Right lobe of liver (tissue), 6 donors: ENCODE data around the gene INAFM1. TPM values are rescaled to one million over a fixed set of nuclear protein-coding genes. Genes with fewer than 3 reads are reported as not detected.
A peak's percentile ranks its signal among the peaks of the same experiment; 100 is the strongest.
"Not testable (repeated sequence)": the region's sequence is repeated elsewhere in the genome, so short reads cannot be mapped to it uniquely, and the experiment has no call there.

Source experiments
- ATAC-seq, 4 donors: fragments of 200-7000 bp; cut with Tn5 transposase; one replicate each; pipeline ENCODE4 v1.9.1; 2020; ENCODE audit warnings: mild to moderate bottlenecking in 4 of 4, moderate library complexity in 4 of 4
- DNase-seq, 3 donors: peaks; one replicate each; pipeline ENCODE4 v3.0.0-alpha.2; 2020
- H3K27ac ChIP-seq, 3 donors: fragments of 200-600 bp; one replicate each; pipeline ENCODE4 v1.8.0; 2022
- H3K27me3 ChIP-seq, 2 donors: fragments of 200-600 bp; one replicate each; pipeline ENCODE4 v1.8.0; 2022
- H3K36me3 ChIP-seq, 4 donors: fragments of 200-600 bp; sonication (generic) in 1 of 4; one replicate each; pipeline versions ENCODE4 v1.5.1 to v1.8.0; 2017 to 2022; ENCODE audit warnings: control low read depth in 1 of 4
- H3K4me1 ChIP-seq, 4 donors: fragments of 200-600 bp; sonication (generic) in 1 of 4; one replicate each; pipeline versions ENCODE4 v1.5.1 to v1.8.0; 2017 to 2022; ENCODE audit warnings: control low read depth in 1 of 4
- H3K4me3 ChIP-seq, 3 donors: fragments of 200-600 bp; one replicate each; pipeline ENCODE4 v1.8.0; 2022
- H3K9me3 ChIP-seq, 4 donors: fragments of 200-600 bp; sonication (generic) in 1 of 4; one replicate each; pipeline versions ENCODE4 v1.5.1 to v1.8.0; 2017 to 2022; ENCODE audit warnings: control low read depth in 1 of 4
- POLR2A ChIP-seq: fragments of 450-650 bp; IDR thresholded peaks from one replicate; pipeline ENCODE4 v1.6.1; 2017; ENCODE audit warnings: antibody characterized with exemption, mild to moderate bottlenecking
- WGBS: methylation state at CpG from one replicate; pipeline ENCODE4 v1.1.6; 2018; ENCODE audit warnings: low coverage, low lambda C conversion rate; ENCODE audit not compliant: insufficient coverage; ENCODE audit errors: missing lambda C conversion rate; 5-methylcytosine and 5-hydroxymethylcytosine counted together
- intact Hi-C, 2 donors: fragments of 100-400 bp; cut with DNase I; formaldehyde crosslinking; loops; one replicate each; pipeline versions ENCODE4 v1.11.2 to v1.14.1; 2022
- total RNA-seq, 6 experiments: library from RNA; depleted of rRNA in 2 of 6; stranded (reverse); fragments of >200 nt in 2 of 6; fragmentation: NEBNext Ultra II Directional in 3 of 6; extraction: Animal tissue kit (Norgen Biotek cat#: 25700) in 3 of 6; gene quantifications; one replicate each; pipeline versions ENCODE4 v1.1.0 to v1.2.4, GENCODE V29; 2016 to 2023
- TF ChIP-seq, protein P1 (sequence below), 4 donors: fragments of 200-600 bp in 3 of 4; fragments of 450-650 bp in 1 of 4; IDR thresholded peaks; one replicate each; pipeline versions ENCODE4 v1.5.1 to v1.8.0; 2016 to 2022; ENCODE audit warnings: antibody characterized with exemption in 4 of 4, mild to moderate bottlenecking in 2 of 4
- donor health status: DM: no; HTN: yes; CAD: no.
- donor health status: DM: no; HTN: no; CAD: no.
- donor health status: DM: no; HTN: no; CAD: no.
- donor health status: DM: no; HTN: yes; CAD: no.
- donor health status: DM: no; HTN: yes; CAD: no.

INAFM1 gene
- total RNA-seq, 6 experiments from 2014 or later = 2.2 to 5.8 (median 4.4) TPM

DNA sequence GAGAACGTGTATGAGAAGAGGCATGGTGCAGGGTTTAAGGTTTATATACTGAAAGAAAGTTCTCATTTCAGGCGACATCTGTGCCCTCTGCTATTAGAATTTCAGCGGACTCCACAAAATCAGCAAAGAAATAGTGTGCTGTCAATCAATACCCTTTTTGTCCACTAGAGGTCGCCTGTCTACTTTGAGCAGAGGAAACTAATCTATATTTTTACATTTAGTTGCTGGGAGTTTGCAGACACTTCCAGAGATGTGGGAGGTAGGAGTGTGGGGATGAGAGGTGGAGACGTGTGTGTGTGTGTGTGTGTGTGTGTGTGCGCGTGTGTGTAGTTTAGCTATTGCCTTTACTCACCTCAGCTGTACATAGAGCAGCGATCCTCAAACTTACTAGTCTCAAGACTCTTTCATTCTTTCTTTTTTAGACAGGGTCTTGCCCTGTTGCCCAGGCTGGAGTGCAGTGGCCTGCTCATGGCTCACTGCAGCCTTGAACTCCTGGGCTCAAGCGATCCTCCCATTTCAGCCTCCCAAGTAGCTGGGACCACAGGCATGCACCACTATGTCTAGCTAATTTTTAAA, 9.7 kb downstream of the INAFM1 start:
- TF ChIP-seq POLR2A = no peak
- TF ChIP-seq, protein P1, sequence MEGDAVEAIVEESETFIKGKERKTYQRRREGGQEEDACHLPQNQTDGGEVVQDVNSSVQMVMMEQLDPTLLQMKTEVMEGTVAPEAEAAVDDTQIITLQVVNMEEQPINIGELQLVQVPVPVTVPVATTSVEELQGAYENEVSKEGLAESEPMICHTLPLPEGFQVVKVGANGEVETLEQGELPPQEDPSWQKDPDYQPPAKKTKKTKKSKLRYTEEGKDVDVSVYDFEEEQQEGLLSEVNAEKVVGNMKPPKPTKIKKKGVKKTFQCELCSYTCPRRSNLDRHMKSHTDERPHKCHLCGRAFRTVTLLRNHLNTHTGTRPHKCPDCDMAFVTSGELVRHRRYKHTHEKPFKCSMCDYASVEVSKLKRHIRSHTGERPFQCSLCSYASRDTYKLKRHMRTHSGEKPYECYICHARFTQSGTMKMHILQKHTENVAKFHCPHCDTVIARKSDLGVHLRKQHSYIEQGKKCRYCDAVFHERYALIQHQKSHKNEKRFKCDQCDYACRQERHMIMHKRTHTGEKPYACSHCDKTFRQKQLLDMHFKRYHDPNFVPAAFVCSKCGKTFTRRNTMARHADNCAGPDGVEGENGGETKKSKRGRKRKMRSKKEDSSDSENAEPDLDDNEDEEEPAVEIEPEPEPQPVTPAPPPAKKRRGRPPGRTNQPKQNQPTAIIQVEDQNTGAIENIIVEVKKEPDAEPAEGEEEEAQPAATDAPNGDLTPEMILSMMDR (IDR thresholded peaks at IDR 0.05) = peak; percentile 75 to 88 (median 80)
- no peak overlapping the region for H3K27ac ChIP-seq
- peaks cover 0 to 5% (median 2%) of the 10 kb centered on the region in 4 donors for H3K4me1 ChIP-seq
- ATAC-seq (peak; percentile 56 to 78 (median 60)), DNase-seq (no peak)
- intact Hi-C loops = no loop called here
- no peaks in the 10 kb centered on the region for H3K27me3 ChIP-seq
- no peaks in the 10 kb centered on the region for H3K36me3 ChIP-seq
- H3K9me3 ChIP-seq = no peaks in the 10 kb centered on the region
- no peak overlapping the region for H3K4me3 ChIP-seq
- 31% methylated on average over 9 of the region's 9 CpGs for WGBS

DNA sequence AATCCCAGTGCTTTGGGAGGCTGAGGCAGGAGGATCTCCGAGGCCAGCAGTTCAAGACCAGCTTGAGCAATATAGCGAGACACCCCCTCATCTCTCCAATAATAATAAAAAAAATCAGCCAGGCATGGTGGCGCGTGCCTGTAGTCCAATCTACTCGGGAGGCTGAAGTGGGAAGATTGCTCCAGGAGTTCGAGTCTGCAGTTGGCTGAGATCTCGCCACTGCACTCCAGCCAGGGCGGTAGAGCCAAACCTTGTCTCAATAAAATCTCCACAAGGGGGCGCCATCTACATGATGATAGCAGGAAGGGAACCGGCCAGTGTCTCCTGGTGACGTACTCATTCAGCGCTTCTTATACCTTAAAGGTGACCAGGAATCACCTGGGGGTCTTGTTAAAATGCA, 21.4 kb downstream of the INAFM1 start:
- H3K36me3 ChIP-seq = no peaks in the 10 kb centered on the region
- DNase-seq = peak; percentile 60 to 82 (median 67)
- no peaks in the 10 kb centered on the region for H3K27me3 ChIP-seq
- ATAC-seq = peak; percentile 91 to 99 (median 93)
- no peak overlapping the region for H3K27ac ChIP-seq
- TF ChIP-seq, protein P1 (IDR thresholded peaks at IDR 0.05) = peak; percentile 79 to 82 (median 81)
- no peak for TF ChIP-seq POLR2A
- WGBS = 15% methylated on average over 9 of the region's 12 CpGs
- no peaks in the 10 kb centered on the region for H3K9me3 ChIP-seq
- intact Hi-C loops = loop anchor here in 1 of 2 donors (5.0 kb wide), 1 partner anchor 96 kb away; no protein-coding TSS in a partner anchor
- H3K4me3 ChIP-seq = no peak overlapping the region
- peaks cover 0 to 2% (median 0%) of the 10 kb centered on the region in 4 donors for H3K4me1 ChIP-seq

DNA sequence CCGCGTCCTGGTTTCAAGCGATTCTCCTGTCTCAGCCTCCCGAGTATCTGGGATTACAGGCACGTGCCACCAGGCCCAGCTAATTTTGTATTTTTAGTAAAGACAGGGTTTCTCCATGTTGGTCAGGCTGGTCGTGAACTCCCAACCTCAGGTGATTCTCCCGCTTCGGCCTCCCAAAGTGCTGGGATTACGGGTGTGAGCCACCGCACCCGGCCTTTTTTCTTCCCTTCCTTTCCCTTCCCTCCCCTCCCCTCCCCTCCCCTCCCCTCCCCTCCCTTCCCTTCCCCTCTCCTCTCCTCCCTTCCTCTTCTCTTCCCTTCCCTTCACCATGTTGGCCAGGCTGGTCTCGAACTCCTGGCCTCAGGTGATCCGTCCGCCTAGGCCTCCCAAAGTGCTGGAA, 26.2 kb downstream of the INAFM1 start:
- H3K9me3 ChIP-seq, H3K4me1 ChIP-seq, H3K36me3 ChIP-seq, intact Hi-C loops, H3K4me3 ChIP-seq, H3K27me3 ChIP-seq, DNase-seq, H3K27ac ChIP-seq, ATAC-seq: not testable (repeated sequence)
- WGBS = 92% methylated on average over 14 of the region's 14 CpGs

- ATAC-seq (no peak), DNase-seq (no peak)
- H3K4me1 ChIP-seq = peaks cover 0 to 11% (median 0%) of the 10 kb centered on the region in 4 donors
- no peaks in the 10 kb centered on the region for H3K36me3 ChIP-seq
- H3K4me3 ChIP-seq = no peak overlapping the region
- WGBS = 86% methylated on average over 9 of the region's 10 CpGs
- H3K27ac ChIP-seq = no peak overlapping the region
- no peaks in the 10 kb centered on the region for H3K27me3 ChIP-seq
- intact Hi-C loops = no loop called here
- no peaks in the 10 kb centered on the region for H3K9me3 ChIP-seq
- TF ChIP-seq, protein P1 (IDR thresholded peaks at IDR 0.05) = no peak
- no peak for TF ChIP-seq POLR2A
Observed at GRCh38 chr19:47302249-47302648, 27.6 kb downstream of the INAFM1 start.

GRCh38 chr19:47303966-47304365, 29.3 kb downstream of the INAFM1 start:
- TF ChIP-seq, protein P1 (IDR thresholded peaks at IDR 0.05) = no peak
- no peak for TF ChIP-seq POLR2A
- intact Hi-C loops = no loop called here
- no peaks in the 10 kb centered on the region for H3K9me3 ChIP-seq
- DNase-seq (no peak), ATAC-seq (no peak)
- no peak overlapping the region for H3K4me3 ChIP-seq
- no peaks in the 10 kb centered on the region for H3K36me3 ChIP-seq
- no peaks in the 10 kb centered on the region for H3K27me3 ChIP-seq
- peaks cover 0 to 11% (median 0%) of the 10 kb centered on the region in 4 donors for H3K4me1 ChIP-seq
- H3K27ac ChIP-seq = no peak overlapping the region
- 51% methylated on average over 6 of the region's 6 CpGs for WGBS
